Pons (tissue), 1 donor: ENCODE results near the gene LRPAP1.

Experiments
- DNase-seq: peaks from one replicate; pipeline ENCODE4 v3.0.0-alpha.2; 2016; ENCODE audit warnings: low spot score

Gene LRPAP1

GRCh38 chr4:3500634-3501101 is 31.6 kb downstream of the LRPAP1 start:
- DNase-seq = no peak

GRCh38 chr4:3500111-3500510 is 32.1 kb downstream of the LRPAP1 start:
- DNase-seq = no peak

- no peak for DNase-seq
Measured at GRCh38 chr4:3499710-3500109, 32.5 kb downstream of the LRPAP1 start.

- DNase-seq = no peak
Measured at GRCh38 chr4:3498901-3499510, 33.2 kb downstream of the LRPAP1 start.

GRCh38 chr4:3498407-3498806 is 33.8 kb downstream of the LRPAP1 start:
- no peak for DNase-seq

GRCh38 chr4:3497523-3498389 is 34.5 kb downstream of the LRPAP1 start:
- DNase-seq = no peak

GRCh38 chr4:3497095-3497494 is 35.1 kb downstream of the LRPAP1 start:
- no peak for DNase-seq

- DNase-seq = no peak
Measured at GRCh38 chr4:3496021-3496420, 36.2 kb downstream of the LRPAP1 start.

GRCh38 chr4:3495204-3495975 is 36.8 kb downstream of the LRPAP1 start:
- DNase-seq = no peak

GRCh38 chr4:3494462-3494871 is 37.8 kb downstream of the LRPAP1 start:
- no peak for DNase-seq

GRCh38 chr4:3493720-3494461 is 38.3 kb downstream of the LRPAP1 start:
- DNase-seq = no peak

- DNase-seq = no peak
Measured at GRCh38 chr4:3492741-3493719, 39.2 kb downstream of the LRPAP1 start.

GRCh38 chr4:3491681-3492405 is 40.4 kb downstream of the LRPAP1 start:
- no peak for DNase-seq

GRCh38 chr4:3489451-3489962 is 42.7 kb downstream of the LRPAP1 start:
- no peak for DNase-seq

- no peak for DNase-seq
Measured at GRCh38 chr4:3488820-3489219, 43.4 kb downstream of the LRPAP1 start.

- DNase-seq = no peak
Measured at GRCh38 chr4:3487861-3488260, 44.4 kb downstream of the LRPAP1 start.

GRCh38 chr4:3486541-3487540 is 45.4 kb downstream of the LRPAP1 start:
- peak; percentile 12 for DNase-seq

GRCh38 chr4:3485886-3486540 is 46.2 kb downstream of the LRPAP1 start:
- DNase-seq = no peak
